NCI-H526 treated with DMSO at 0.1 percent for 48 hours (cell line): Measurements from ENCODE around the gene HSD3B1.

Source experiments
- DNase-seq: peaks from one replicate; lab custom pipeline; 2025; lab: John Stamatoyannopoulos, UW

The HSD3B1 gene

GRCh38 chr1:119506941-119507340 lies at the start of gene HSD3B1:
HSD3B1 (plus strand) TSS chr1:119507210; CDS start chr1:119507477, 267 bp downstream.
- no peak for DNase-seq

- no peak for DNase-seq
Observed at GRCh38 chr1:119462964-119463363, 44.0 kb upstream of the HSD3B1 start.

DNA sequence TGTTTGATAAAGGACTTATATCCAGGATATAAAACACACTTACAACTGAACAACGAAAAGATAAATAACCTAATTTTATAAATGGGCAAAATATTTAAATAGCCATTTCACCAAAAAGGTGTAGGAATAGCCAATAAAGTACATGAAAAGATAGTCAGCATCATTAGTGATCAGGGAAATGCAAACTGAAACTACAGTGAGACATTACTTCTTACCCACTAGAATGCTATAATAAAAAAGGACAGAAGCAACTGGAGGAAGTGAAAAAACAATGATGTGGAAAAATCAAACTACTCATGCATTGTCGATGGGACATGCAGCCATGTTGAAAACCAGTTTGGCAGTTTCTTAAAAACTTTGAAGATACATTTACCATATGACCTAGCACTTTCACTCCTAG lies 43.4 kb upstream of the HSD3B1 start:
- no peak for DNase-seq

GRCh38 chr1:119466445-119466844 lies 40.6 kb upstream of the HSD3B1 start:
- no peak for DNase-seq

GRCh38 chr1:119467219-119467618 lies 39.8 kb upstream of the HSD3B1 start:
- DNase-seq: no peak

- no peak for DNase-seq
Observed at GRCh38 chr1:119467857-119468668, 38.9 kb upstream of the HSD3B1 start.

- no peak for DNase-seq
Observed at GRCh38 chr1:119469741-119470140, 37.3 kb upstream of the HSD3B1 start.

- DNase-seq: no peak
Observed at GRCh38 chr1:119470377-119470776, 36.6 kb upstream of the HSD3B1 start.

DNA sequence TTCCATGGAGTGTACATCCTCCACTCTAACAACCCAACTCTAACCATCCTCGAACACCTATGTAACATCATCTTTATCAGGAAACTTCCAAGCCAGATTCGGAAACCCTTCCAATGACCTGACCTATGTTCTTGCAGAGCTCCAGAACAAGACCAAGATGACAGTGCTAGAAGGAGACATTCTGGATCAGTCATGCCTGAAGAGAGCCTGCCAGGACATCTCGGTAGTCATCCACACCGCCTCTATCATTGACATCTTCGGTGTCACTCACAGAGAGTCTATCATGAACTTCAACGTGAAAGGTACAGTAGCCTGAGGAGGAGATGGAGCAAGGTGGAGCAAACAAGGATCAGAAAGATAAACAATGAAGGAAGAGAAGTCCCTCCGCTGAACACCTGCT lies 36.1 kb upstream of the HSD3B1 start:
- no peak for DNase-seq

GRCh38 chr1:119471566-119471965 lies 35.4 kb upstream of the HSD3B1 start:
- DNase-seq: no peak

DNA sequence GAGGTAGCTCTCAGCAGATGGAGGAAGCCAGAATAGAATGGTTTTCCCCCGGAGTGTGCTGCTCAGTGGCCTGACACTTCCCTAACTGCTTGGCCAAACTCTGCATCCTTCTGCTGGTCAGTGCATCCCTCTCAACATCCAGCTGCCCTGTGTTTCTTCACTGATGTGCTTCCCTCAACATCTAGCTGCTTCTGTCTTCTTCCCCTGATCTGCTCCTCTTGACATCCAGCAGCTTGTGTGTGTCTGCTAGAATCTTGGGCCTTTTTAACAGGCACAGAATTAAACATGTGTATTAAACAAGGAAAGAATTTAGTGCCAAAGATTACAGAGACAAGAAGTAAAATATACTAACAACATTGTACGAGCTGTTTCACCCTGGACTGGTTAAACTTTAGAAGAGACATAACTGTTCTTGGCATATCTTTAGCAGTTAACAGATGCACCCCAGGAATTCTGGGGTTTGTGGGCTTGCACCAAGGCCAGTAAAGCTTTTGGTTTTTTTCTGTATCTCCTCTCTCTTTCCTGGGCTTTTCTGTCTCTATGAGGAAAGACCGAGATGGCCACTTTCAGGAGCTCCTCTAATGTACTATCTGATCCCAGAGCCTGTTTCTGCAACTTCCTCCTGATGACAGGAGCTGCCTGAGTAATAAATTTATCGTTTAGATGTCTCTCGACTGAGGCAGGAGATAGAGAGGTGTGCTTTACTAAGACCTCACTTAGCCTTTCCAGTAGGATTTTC lies 34.8 kb upstream of the HSD3B1 start:
- DNase-seq: no peak

DNA sequence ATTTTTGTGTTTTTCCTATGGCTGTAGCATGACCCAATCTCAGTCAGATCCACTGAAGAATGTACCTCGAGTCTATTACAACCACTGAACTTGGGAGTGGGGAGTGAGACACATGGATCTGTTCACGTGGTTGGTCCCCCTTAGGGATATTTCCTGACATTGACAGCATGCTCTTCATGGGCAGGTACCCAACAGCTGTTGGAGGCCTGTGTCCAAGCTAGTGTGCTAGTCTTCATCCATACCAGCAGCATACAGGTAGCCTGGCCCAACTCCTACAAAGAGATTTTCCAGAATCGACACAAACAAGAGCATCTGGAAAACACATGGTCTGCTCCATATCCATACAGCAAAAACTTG lies 34.2 kb upstream of the HSD3B1 start:
- no peak for DNase-seq

- DNase-seq: peak; percentile 61
Observed at GRCh38 chr1:119475866-119476439, 31.1 kb upstream of the HSD3B1 start.

DNA sequence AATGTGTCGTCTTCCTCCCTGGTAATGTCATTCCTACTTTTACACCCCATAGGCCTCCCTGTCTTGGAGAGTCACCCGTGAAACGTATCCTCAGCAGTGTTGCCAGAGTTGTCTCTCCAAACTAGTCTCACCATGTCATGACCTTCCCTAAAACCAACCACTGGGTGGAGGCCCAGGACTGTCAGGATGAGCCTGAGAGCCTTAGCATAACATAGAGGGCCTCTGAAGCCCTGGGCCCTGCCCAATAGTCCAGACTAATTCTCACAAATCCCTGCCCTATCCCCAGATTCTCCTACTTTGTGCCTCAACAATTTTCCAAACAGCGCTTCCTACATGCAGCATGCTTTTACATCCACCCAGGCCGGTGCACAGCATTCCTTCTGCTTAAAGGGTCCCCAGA lies 29.3 kb upstream of the HSD3B1 start:
- DNase-seq: no peak

- no peak for DNase-seq
Observed at GRCh38 chr1:119480175-119480574, 26.8 kb upstream of the HSD3B1 start.

- DNase-seq: no peak
Observed at GRCh38 chr1:119481951-119482350, 25.1 kb upstream of the HSD3B1 start.

- no peak for DNase-seq
Observed at GRCh38 chr1:119482517-119483425, 24.2 kb upstream of the HSD3B1 start.

DNA sequence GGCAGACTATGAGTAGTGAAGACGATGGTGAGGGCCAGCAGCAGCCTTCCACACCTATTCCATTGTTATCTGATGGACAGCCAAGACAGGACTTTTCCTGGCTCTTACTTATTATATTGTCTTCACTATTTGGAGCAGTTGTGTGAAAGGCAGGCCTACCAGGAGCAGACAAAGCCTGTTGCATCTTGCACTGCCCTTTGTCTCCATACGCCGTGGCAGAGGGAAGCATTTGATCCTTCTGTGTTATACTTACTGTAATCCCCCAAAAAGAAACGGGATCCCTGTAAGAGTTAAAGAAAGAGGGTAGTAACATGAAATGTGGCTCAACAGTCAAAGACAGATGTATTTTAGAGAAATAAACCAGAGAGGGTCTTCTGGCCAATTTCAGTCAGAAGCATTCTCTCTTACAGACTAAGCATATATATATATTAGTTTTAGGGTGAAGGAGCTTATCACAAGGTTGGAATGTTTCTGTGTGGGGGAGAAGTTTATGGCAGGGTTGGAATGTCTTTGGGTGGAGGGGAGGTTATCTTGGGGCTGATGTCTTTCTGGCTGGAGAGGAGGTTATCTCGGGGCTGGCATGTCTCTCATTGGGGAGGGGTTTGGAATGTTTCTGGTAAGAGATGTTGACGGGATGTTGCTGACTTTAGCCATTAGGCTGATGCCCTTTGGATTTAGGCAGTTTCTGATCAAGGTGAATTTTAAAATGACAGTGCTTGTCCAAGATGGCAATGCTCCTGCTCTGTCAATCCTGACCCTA lies 23.4 kb upstream of the HSD3B1 start:
- DNase-seq: no peak

DNA sequence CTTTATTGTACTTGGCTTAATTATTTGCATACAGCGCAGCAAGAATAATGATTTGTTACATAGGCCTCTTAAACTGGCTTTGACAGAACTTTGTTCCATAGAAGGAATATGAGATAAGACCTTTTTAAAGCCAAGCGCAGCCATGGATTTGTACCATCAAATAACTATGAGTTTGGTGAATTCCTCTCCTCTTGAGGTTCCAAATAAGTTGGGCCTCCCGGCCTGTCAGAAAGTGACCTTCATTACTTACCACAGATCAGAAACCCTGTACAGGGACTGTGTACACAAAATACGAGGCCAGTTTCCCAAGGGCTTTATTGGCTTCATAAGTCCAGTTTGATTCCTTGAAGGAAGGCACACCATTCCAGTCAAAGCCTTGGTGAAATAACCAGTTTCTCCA lies 21.8 kb upstream of the HSD3B1 start:
- peak; percentile 45 for DNase-seq

DNA sequence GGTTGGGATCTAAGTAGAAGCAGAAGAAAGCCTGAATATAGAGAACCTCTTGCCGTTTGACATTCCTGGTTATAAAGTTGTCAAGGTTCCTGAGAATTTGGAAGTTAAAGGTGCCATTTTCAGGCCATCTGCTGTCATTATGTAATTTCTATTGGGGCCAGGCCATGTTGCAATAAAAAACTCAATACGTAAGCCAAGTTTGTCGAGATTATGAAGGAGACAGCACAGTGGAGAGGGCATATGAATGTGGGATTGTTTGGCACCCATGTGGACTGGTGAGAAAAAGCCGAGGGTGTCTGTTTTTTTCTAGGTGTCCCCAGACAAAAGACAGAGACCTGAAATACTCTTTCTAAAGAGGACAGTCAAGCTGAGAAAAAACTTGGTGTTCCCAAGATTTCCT lies 18.8 kb upstream of the HSD3B1 start:
- DNase-seq: no peak

DNA sequence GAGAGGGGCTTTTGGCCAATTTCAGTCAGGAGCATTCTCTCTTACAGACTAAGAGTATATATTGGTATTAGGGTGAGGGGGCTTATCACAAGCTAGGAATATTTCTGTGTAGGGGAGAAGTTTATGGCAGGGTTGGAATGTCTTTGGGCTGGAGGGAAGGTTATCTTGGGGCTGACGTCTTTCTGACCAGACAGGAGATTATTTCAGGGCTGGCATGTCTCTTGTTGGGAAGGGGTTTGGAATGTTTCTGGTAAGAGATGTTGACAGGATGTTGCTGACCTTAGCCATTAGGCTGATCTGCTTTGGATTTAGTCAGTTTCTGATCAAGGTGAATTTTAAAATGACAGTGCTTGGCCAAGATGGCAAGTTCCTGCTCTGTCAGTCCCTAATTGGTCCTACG lies 17.8 kb upstream of the HSD3B1 start:
- DNase-seq: no peak
